Thyroid gland (tissue), 4 donors: ENCODE data around the gene RPS6KB2.

Experiments used
- CTCF ChIP-seq, 6 experiments: fragments of 200-600 bp in 3 of 6; fragments of 450-650 bp in 3 of 6; sonication (generic) in 3 of 6; IDR thresholded peaks; one replicate each; pipeline ENCODE4 v1.5.1; 2016 to 2019; ENCODE audit warnings: antibody characterized with exemption in 6 of 6, mild to moderate bottlenecking in 2 of 6, inconsistent platforms in 1 of 6, moderate library complexity in 1 of 6
- POLR2A ChIP-seq, 2 donors: fragments of 450-650 bp; IDR thresholded peaks; one replicate each; pipeline ENCODE4 v1.6.1; 2017; ENCODE audit warnings: antibody characterized with exemption in 2 of 2, mild to moderate bottlenecking in 2 of 2, moderate library complexity in 1 of 2

DNA sequence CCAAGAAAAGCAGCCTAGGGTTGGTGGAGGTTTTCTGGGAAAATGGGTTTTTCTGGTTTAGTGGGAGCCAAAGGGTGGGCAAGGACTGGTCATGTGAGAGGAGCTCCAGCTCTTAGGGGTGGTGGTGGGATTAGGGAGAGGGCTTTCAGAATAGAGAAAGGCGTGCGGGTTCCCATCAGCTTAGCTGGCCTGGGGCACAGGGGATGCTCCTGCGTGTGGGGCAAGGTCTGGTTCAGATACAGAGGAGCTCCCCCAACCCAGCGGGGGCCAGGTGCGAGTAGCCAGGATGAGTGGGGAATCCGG is 40.1 kb downstream of the RPS6KB2 start:
- TF ChIP-seq CTCF (IDR thresholded peaks at IDR 0.05) (no peak), POLR2A (IDR thresholded peaks at IDR 0.05) (no peak)
